ENCODE measurements around the gene USP36. TPM values are rescaled to one million over a fixed set of nuclear protein-coding genes. Genes with fewer than 3 reads are reported as not detected.

USP36 gene
- polyA plus RNA-seq, 3 donors = 4.4 to 30.0 (median 6.1) TPM

DNA sequence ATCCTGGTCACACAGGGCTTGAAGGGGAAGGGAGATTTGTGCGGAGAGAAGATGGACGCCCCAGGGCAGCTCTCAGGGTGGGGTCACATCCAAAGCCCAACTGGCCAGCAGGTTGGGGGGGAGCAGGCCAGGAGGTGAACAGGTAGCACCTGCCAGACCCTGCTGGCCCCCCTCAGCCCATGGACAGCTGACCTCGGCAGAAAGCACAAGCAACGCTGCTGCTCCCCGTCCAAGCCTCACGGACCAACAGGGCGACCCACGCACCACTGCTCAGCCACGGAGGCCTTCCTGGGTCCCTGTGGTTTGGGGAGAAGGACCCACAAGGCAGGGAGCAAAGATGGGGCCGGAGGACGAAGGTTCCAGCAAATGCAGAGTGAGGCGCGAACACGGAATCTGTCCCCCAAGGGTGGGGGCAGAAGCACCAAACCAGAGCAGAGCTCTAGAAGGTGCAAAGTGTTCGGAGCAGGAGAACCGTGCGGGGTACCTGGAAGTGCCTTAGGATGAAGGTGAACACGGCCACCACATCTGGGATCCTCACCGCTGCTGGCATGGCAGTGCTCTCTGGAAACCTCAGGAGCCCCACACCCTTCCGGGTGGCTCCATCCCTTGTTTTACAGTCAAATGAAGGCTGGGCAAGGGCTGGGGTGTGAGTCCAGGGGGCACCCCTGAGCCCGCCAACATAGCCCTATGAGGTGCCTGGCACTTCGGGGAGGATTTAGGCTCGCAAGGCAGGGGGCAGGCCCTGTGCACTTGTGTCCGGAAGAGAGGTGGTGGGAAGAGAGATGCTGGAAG lies 44.5 kb upstream of the USP36 start:
- peaks cover 75 to 91% of the 10 kb centered on the region in 2 donors for H3K4me1 ChIP-seq (ENCODE audit: control insufficient read depth in 1 of 2, insufficient read depth in 2 of 2, low read length in 2 of 2)
- peak overlapping the region; percentile 21 to 27 for H3K4me3 Mint-ChIP-seq
- H3K79me2 ChIP-seq (ENCODE audit: insufficient read depth, low read length) = peaks cover 91% of the 10 kb centered on the region
- peaks cover 0 to 2% (median 0%) of the 10 kb centered on the region in 3 donors for H3K27me3 Mint-ChIP-seq (ENCODE audit: low read depth in 3 of 3)
- WGBS (ENCODE audit: insufficient coverage) = 92% methylated on average over 18 of the region's 24 CpGs
- peak overlapping the region; percentile 83 for H3K9ac ChIP-seq (ENCODE audit: insufficient read depth, low read length, poor library complexity, severe bottlenecking)
- H3K4me3 ChIP-seq (replicated peaks in 1 of 3; ENCODE audit: low read depth in 2 of 3, low read length in 3 of 3) = peak overlapping the region in 1 of 3 experiments; percentile 59
- H3K36me3 ChIP-seq (replicated peaks in 1 of 2; ENCODE audit: control insufficient read depth in 1 of 2, insufficient read depth in 2 of 2, low read length in 2 of 2) = peaks cover 10 to 25% of the 10 kb centered on the region in 2 donors
- H3K27ac ChIP-seq (ENCODE audit: low read depth in 1 of 2, low read length in 2 of 2) = peak overlapping the region; percentile 96 to 98
- TF ChIP-seq CTCF (IDR thresholded peaks at IDR 0.05) = no peak
- no peak for DNase-seq
- H3K9me3 Mint-ChIP-seq = no peaks in the 10 kb centered on the region
- peak overlapping the region; percentile 97 to 99 (median 98) for H3K27ac Mint-ChIP-seq
- intact Hi-C loops (cut with micrococcal nuclease) = loop anchor here (5.0 kb wide), 2 partner anchors 32 to 37 kb away; no protein-coding TSS in a partner anchor
- peak overlapping the region; percentile 71 for H3K4me2 ChIP-seq (replicated peaks; ENCODE audit: extremely low read depth, low read length, poor library complexity, severe bottlenecking)
- H3K9me3 ChIP-seq (replicated peaks in 1 of 2; ENCODE audit: control insufficient read depth in 1 of 2, insufficient read depth in 1 of 2, low read length in 2 of 2) = no peaks in the 10 kb centered on the region
- no peaks in the 10 kb centered on the region for H3K27me3 ChIP-seq (ENCODE audit: control insufficient read depth in 2 of 2, insufficient read depth in 2 of 2, low read length in 2 of 2)
- peaks cover 54% of the 10 kb centered on the region for H4K20me1 ChIP-seq (ENCODE audit: insufficient read depth, low read length)
- H2AFZ ChIP-seq (ENCODE audit: insufficient read depth, low read depth, low read length, poor library complexity, severe bottlenecking) = no peak overlapping the region
- peaks cover 40 to 58% of the 10 kb centered on the region in 2 donors for H3K36me3 Mint-ChIP-seq
- peaks cover 76% of the 10 kb centered on the region for H3K4me1 Mint-ChIP-seq

DNA sequence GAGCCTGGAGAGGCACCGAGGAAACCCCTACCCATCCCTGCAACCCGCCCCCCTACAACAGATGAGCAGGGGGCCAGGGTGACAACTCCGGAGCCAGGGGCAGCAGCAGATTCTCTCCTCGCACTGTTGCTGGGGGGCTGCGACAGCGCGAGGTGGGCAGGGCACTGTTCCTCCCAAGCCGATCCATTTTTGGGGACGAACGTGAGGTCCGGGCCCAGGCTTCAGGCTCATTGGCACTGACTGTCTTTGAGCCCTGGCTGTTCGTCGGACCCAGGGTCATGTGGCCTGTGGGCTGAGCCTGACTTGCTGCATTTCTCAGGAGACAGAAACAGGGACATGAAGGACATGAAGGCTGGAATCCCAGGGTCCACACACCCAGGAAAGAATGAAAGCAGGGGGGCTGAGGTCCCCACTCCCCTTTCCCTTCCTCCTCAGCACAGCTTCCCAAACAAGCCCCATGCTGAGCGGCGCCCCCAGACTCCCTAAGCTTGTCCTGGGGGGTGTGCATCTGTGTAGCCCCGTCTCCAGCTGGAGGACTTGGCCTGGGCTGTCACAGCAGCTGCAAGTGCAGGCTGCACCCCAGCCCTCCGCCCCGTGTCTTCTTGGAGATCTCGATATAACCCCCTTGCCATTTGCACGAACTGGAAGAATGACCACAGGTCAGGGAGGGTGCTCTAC lies 43.7 kb upstream of the USP36 start:
- intact Hi-C loops (cut with micrococcal nuclease) = loop anchor here (5.0 kb wide), 2 partner anchors 33 to 38 kb away; no protein-coding TSS in a partner anchor
- WGBS (ENCODE audit: insufficient coverage) = 61% methylated on average over 19 of the region's 20 CpGs
- Histone ChIP-seq H3K9ac (ENCODE audit: insufficient read depth, low read length, poor library complexity, severe bottlenecking) (peak overlapping the region; percentile 83), H3K4me2 (replicated peaks; ENCODE audit: extremely low read depth, low read length, poor library complexity, severe bottlenecking) (peak overlapping the region; percentile 71), H4K20me1 (ENCODE audit: insufficient read depth, low read length) (peaks cover 60% of the 10 kb centered on the region), H3K27ac (ENCODE audit: low read depth in 1 of 2, low read length in 2 of 2) (peak overlapping the region; percentile 96 to 98), H3K4me1 (ENCODE audit: control insufficient read depth in 1 of 2, insufficient read depth in 2 of 2, low read length in 2 of 2) (peaks cover 75 to 91% of the 10 kb centered on the region in 2 donors), H3K36me3 (replicated peaks in 1 of 2; ENCODE audit: control insufficient read depth in 1 of 2, insufficient read depth in 2 of 2, low read length in 2 of 2) (peaks cover 10 to 31% of the 10 kb centered on the region in 2 donors), H3K79me2 (ENCODE audit: insufficient read depth, low read length) (peaks cover 92% of the 10 kb centered on the region), H3K9me3 (replicated peaks in 1 of 2; ENCODE audit: control insufficient read depth in 1 of 2, insufficient read depth in 1 of 2, low read length in 2 of 2) (no peaks in the 10 kb centered on the region), H2AFZ (ENCODE audit: insufficient read depth, low read depth, low read length, poor library complexity, severe bottlenecking) (no peak overlapping the region), H3K27me3 (ENCODE audit: control insufficient read depth in 2 of 2, insufficient read depth in 2 of 2, low read length in 2 of 2) (no peaks in the 10 kb centered on the region), H3K4me3 (replicated peaks in 1 of 3; ENCODE audit: low read depth in 2 of 3, low read length in 3 of 3) (peak overlapping the region in 1 of 3 experiments; percentile 59)
- peaks cover 40 to 58% of the 10 kb centered on the region in 2 donors for H3K36me3 Mint-ChIP-seq
- peaks cover 76% of the 10 kb centered on the region for H3K4me1 Mint-ChIP-seq
- no peak for TF ChIP-seq CTCF (IDR thresholded peaks at IDR 0.05)
- peak overlapping the region; percentile 70 to 79 for H3K4me3 Mint-ChIP-seq
- DNase-seq = no peak
- peak overlapping the region; percentile 97 to 99 (median 98) for H3K27ac Mint-ChIP-seq
- H3K27me3 Mint-ChIP-seq (ENCODE audit: low read depth in 3 of 3) = peaks cover 0 to 2% (median 0%) of the 10 kb centered on the region in 3 donors
- no peaks in the 10 kb centered on the region for H3K9me3 Mint-ChIP-seq

Data from CD14-positive monocyte (primary cell).